Parathyroid adenoma (tissue), 2 donors: ENCODE data around the gene MEX3B.
"Not testable (repeated sequence)": the region's sequence is repeated elsewhere in the genome, so short reads cannot be mapped to it uniquely, and the experiment has no call there.

Experiments used
- H2AFZ ChIP-seq: fragments of 300-600 bp; sonication (generic); one replicate; pipeline ENCODE4 v1.7.0; 2017; ENCODE audit warnings: antibody characterized with exemption, mild to moderate bottlenecking
- H3K27ac ChIP-seq: fragments of 300-600 bp; sonication (generic); one replicate; pipeline ENCODE4 v1.7.0; 2017
- H3K27me3 ChIP-seq: fragments of 300-600 bp; sonication (generic); one replicate; pipeline ENCODE4 v1.7.0; 2017; ENCODE audit warnings: low read length; ENCODE audit not compliant: control insufficient read depth, insufficient read depth
- H3K36me3 ChIP-seq: fragments of 300-600 bp; sonication (generic); one replicate; pipeline ENCODE4 v1.7.0; 2017; ENCODE audit warnings: low read length; ENCODE audit not compliant: control insufficient read depth, insufficient read depth
- H3K4me1 ChIP-seq: fragments of 300-600 bp; sonication (generic); one replicate; pipeline ENCODE4 v1.7.0; 2017; ENCODE audit warnings: control low read depth
- H3K4me2 ChIP-seq: fragments of 300-600 bp; sonication (generic); one replicate; pipeline ENCODE4 v1.7.0; 2017; ENCODE audit warnings: low read length
- H3K4me3 ChIP-seq: fragments of 300-600 bp; sonication (generic); one replicate; pipeline ENCODE4 v1.7.0; 2017; ENCODE audit warnings: low read depth, low read length
- H3K79me2 ChIP-seq: fragments of 300-600 bp; sonication (generic); one replicate; pipeline ENCODE4 v1.7.0; 2017; ENCODE audit warnings: control low read depth
- H3K9ac ChIP-seq: fragments of 300-600 bp; sonication (generic); one replicate; pipeline ENCODE4 v1.7.0; 2017; ENCODE audit warnings: mild to moderate bottlenecking
- H3K9me3 ChIP-seq: fragments of 300-600 bp; sonication (generic); one replicate; pipeline ENCODE4 v1.7.0; 2017; ENCODE audit warnings: low read length; ENCODE audit not compliant: control insufficient read depth
- TF ChIP-seq, protein P1 (sequence below): fragments of 300-600 bp; sonication (generic); IDR thresholded peaks from one replicate; pipeline ENCODE4 v1.7.0; 2017; ENCODE audit warnings: antibody characterized with exemption, mild to moderate bottlenecking
- donor health status: primary hyperparathyroidism.

MEX3B gene

GRCh38 chr15:82036461-82036860 lies 9.4 kb downstream of the MEX3B start:
- TF ChIP-seq, protein P1, sequence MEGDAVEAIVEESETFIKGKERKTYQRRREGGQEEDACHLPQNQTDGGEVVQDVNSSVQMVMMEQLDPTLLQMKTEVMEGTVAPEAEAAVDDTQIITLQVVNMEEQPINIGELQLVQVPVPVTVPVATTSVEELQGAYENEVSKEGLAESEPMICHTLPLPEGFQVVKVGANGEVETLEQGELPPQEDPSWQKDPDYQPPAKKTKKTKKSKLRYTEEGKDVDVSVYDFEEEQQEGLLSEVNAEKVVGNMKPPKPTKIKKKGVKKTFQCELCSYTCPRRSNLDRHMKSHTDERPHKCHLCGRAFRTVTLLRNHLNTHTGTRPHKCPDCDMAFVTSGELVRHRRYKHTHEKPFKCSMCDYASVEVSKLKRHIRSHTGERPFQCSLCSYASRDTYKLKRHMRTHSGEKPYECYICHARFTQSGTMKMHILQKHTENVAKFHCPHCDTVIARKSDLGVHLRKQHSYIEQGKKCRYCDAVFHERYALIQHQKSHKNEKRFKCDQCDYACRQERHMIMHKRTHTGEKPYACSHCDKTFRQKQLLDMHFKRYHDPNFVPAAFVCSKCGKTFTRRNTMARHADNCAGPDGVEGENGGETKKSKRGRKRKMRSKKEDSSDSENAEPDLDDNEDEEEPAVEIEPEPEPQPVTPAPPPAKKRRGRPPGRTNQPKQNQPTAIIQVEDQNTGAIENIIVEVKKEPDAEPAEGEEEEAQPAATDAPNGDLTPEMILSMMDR, result no peak
- Histone ChIP-seq H3K9ac (no peak overlapping the region), H3K4me1 (no peaks in the 10 kb centered on the region), H2AFZ (no peak overlapping the region), H3K27me3 (no peaks in the 10 kb centered on the region), H3K36me3 (no peaks in the 10 kb centered on the region), H3K79me2 (no peaks in the 10 kb centered on the region), H3K9me3 (no peaks in the 10 kb centered on the region), H3K4me3 (no peak overlapping the region), H3K27ac (no peak overlapping the region), H3K4me2 (no peak overlapping the region)

GRCh38 chr15:82031871-82032270 lies 13.9 kb downstream of the MEX3B start:
- TF ChIP-seq, protein P1, result no peak
- Histone ChIP-seq H3K36me3 (no peaks in the 10 kb centered on the region), H3K4me3 (no peak overlapping the region), H3K79me2 (no peaks in the 10 kb centered on the region), H3K9ac (no peak overlapping the region), H2AFZ (no peak overlapping the region), H3K27ac (no peak overlapping the region), H3K9me3 (no peaks in the 10 kb centered on the region), H3K4me2 (no peak overlapping the region), H3K27me3 (no peaks in the 10 kb centered on the region), H3K4me1 (no peaks in the 10 kb centered on the region)

- no peaks in the 10 kb centered on the region for H3K9me3 ChIP-seq
- no peaks in the 10 kb centered on the region for H3K27me3 ChIP-seq
- no peak overlapping the region for H3K4me3 ChIP-seq
- H3K4me2 ChIP-seq, result no peak overlapping the region
- TF ChIP-seq, protein P1, result no peak
- no peak overlapping the region for H2AFZ ChIP-seq
- no peaks in the 10 kb centered on the region for H3K79me2 ChIP-seq
- no peaks in the 10 kb centered on the region for H3K4me1 ChIP-seq
- no peak overlapping the region for H3K9ac ChIP-seq
- no peak overlapping the region for H3K27ac ChIP-seq
- H3K36me3 ChIP-seq, result no peaks in the 10 kb centered on the region
These were observed 15.6 kb downstream of the MEX3B start for GRCh38 chr15:82030176-82030575.

DNA sequence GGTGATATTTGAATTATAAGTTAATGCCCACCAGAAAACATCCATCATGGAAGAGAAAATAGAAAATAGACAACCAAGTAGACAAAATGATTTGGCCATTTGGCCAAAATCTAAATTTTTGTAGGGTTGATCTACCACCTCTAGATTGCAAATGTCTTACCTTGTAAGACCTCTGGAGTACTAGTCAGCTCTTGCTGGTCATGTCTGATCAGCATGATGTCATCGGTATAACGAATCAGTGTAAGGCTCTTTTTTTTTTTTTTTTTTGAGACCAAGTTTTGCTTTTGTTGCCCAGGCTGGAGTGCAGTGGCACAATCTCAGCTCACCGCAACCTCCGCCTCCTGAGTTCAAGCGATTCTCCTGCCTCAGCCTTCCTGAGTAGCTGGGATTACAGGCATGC lies 17.7 kb downstream of the MEX3B start:
- not testable (repeated sequence) for H2AFZ ChIP-seq, H3K36me3 ChIP-seq, H3K9ac ChIP-seq, H3K27me3 ChIP-seq, H3K27ac ChIP-seq, H3K4me1 ChIP-seq, H3K4me3 ChIP-seq, H3K9me3 ChIP-seq, H3K79me2 ChIP-seq, H3K4me2 ChIP-seq

DNA sequence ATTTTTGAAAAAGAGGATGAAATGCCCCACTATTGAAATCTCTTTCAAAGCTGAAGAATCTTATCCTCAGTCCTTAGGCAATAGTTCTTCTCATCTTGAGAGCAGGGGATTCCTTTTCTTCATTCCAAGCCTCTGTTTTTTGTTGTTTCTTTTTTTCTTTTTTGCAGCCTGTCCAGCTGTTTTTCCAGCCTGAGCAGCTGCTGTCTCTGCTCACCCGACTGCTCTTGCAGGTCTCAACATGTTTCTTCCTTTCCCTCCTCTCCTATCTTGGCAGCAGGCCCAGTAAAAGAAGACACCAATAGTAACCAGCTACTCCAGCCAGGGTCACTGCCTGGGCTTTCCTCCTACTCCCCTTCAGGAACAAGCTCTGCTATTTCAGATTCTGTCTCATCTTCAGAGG lies 23.8 kb downstream of the MEX3B start:
- H2AFZ ChIP-seq, result no peak overlapping the region
- no peak overlapping the region for H3K27ac ChIP-seq
- no peak overlapping the region for H3K9ac ChIP-seq
- no peaks in the 10 kb centered on the region for H3K79me2 ChIP-seq
- H3K4me1 ChIP-seq, result no peaks in the 10 kb centered on the region
- H3K36me3 ChIP-seq, result no peaks in the 10 kb centered on the region
- TF ChIP-seq, protein P1, result no peak
- H3K27me3 ChIP-seq, result no peaks in the 10 kb centered on the region
- H3K4me3 ChIP-seq, result no peak overlapping the region
- no peaks in the 10 kb centered on the region for H3K9me3 ChIP-seq
- H3K4me2 ChIP-seq, result no peak overlapping the region
